ENCODE data around the gene GRK5.
"Not testable (repeated sequence)": the region's sequence is repeated elsewhere in the genome, so short reads cannot be mapped to it uniquely, and the experiment has no call there.

Gene GRK5

GRCh38 chr10:119425881-119426170 is 218.5 kb downstream of the GRK5 start:
- DNase-seq (ENCODE audit: extremely low spot score): no peak
- ChIA-PET CTCF (interaction anchor here (1.0 to 1.1 kb wide), 2 partner anchors 19 to 227 kb away, joined by 3 to 4 read pairs; no protein-coding TSS in a partner anchor), POLR2A (no interaction called here)
- TF ChIP-seq, protein P1, sequence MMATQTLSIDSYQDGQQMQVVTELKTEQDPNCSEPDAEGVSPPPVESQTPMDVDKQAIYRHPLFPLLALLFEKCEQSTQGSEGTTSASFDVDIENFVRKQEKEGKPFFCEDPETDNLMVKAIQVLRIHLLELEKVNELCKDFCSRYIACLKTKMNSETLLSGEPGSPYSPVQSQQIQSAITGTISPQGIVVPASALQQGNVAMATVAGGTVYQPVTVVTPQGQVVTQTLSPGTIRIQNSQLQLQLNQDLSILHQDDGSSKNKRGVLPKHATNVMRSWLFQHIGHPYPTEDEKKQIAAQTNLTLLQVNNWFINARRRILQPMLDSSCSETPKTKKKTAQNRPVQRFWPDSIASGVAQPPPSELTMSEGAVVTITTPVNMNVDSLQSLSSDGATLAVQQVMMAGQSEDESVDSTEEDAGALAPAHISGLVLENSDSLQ (IDR thresholded peaks at IDR 0.05): no peak
- TF ChIP-seq LEF1 (IDR thresholded peaks at IDR 0.05; ENCODE audit: borderline replicate concordance): no peak
- TF ChIP-seq ELF4 (IDR thresholded peaks at IDR 0.05): no peak
- TF ChIP-seq ARNT (IDR thresholded peaks at IDR 0.05): no peak
- TF ChIP-seq L3MBTL2 (conservative IDR thresholded peaks at IDR 0.05): no peak
- TF ChIP-seq NFRKB (IDR thresholded peaks at IDR 0.05): no peak
- TF ChIP-seq ZNF384 (IDR thresholded peaks at IDR 0.05): no peak
- no peak for TF ChIP-seq BHLHE40 (IDR thresholded peaks at IDR 0.05; ENCODE audit: borderline replicate concordance)
- TF ChIP-seq CTBP1 (IDR thresholded peaks at IDR 0.05; ENCODE audit: borderline replicate concordance): no peak
- no peak for TF ChIP-seq FOXM1 (IDR thresholded peaks at IDR 0.05; ENCODE audit: borderline replicate concordance)
- TF ChIP-seq FOXA1 (IDR thresholded peaks at IDR 0.05): no peak
- TF ChIP-seq HDGF (IDR thresholded peaks at IDR 0.05; ENCODE audit: borderline replicate concordance): no peak
- TF ChIP-seq FOXK2 (IDR thresholded peaks at IDR 0.05): no peak

DNA sequence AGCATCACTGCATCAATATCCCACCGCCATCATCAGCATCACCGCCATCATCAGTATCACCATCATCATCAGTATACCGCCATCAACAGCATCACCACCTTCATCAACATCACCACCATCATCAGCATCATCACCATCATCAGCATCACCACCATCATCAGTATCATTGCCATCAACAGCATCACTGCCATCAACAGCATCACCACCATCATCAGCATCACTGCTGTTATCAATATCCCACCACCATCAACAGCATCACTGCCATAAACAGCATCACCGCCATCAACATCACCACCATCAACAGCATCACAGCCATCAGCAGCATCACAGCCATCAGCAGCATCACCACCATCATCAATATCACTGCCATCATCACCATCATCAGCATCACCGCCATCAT is 219.3 kb downstream of the GRK5 start:
- DNase-seq (ENCODE audit: extremely low spot score): no peak
- TF ChIP-seq FOXM1 (IDR thresholded peaks at IDR 0.05; ENCODE audit: borderline replicate concordance) (no peak), FOXK2 (IDR thresholded peaks at IDR 0.05) (no peak), HDGF (IDR thresholded peaks at IDR 0.05; ENCODE audit: borderline replicate concordance) (no peak), ARNT (IDR thresholded peaks at IDR 0.05) (no peak), NFRKB (IDR thresholded peaks at IDR 0.05) (no peak), SUZ12 (IDR thresholded peaks at IDR 0.05) (no peak), ELF4 (IDR thresholded peaks at IDR 0.05) (no peak), BHLHE40 (IDR thresholded peaks at IDR 0.05; ENCODE audit: borderline replicate concordance) (no peak), L3MBTL2 (conservative IDR thresholded peaks at IDR 0.05) (no peak)
- TF ChIP-seq, protein P1 (IDR thresholded peaks at IDR 0.05): no peak
- ChIA-PET POLR2A (no interaction called here), CTCF (no interaction called here)

GRCh38 chr10:119427263-119427864 is 220.0 kb downstream of the GRK5 start:
- no peak for DNase-seq (ENCODE audit: extremely low spot score)
- TF ChIP-seq CTBP1 (IDR thresholded peaks at IDR 0.05; ENCODE audit: borderline replicate concordance): peak; percentile 62; the same call in 1 of the 2 replicates
- TF ChIP-seq SP1 (IDR thresholded peaks at IDR 0.05): no peak
- no peak for TF ChIP-seq TARDBP (IDR thresholded peaks at IDR 0.05)
- POLR2A ChIA-PET: no interaction called here
- CTCF ChIA-PET: no interaction called here

DNA sequence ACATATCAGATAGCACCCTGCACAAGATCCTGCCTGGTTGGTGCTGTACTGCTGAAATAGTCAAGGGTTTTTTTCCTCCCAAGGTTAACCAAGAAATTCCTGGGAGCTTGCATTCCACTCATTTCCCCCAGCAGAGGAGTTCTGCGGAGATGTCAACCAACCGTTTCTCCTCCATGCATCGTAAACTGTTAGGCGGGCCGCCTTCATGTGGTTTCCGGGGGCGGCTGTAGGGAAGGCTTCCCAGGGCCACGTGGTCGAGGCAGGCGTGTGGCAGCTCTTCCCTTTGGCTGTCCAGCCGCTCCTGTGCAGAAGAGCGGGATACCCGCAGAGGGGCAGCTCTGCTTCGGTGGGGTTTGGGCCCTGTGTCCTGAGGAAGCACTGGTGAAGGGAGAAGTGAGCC is 221.4 kb downstream of the GRK5 start:
- TF ChIP-seq SP1 (IDR thresholded peaks at IDR 0.05) (no peak), LEF1 (IDR thresholded peaks at IDR 0.05; ENCODE audit: borderline replicate concordance) (no peak), BHLHE40 (IDR thresholded peaks at IDR 0.05; ENCODE audit: borderline replicate concordance) (no peak), ARNT (IDR thresholded peaks at IDR 0.05) (no peak), ZNF384 (IDR thresholded peaks at IDR 0.05) (no peak)
- ChIA-PET CTCF (interaction anchor here (0.9 to 1.2 kb wide), 2 partner anchors 229 to 240 kb away, joined by 3 read pairs; no protein-coding TSS in a partner anchor), POLR2A (no interaction called here)
- no peak for DNase-seq (ENCODE audit: extremely low spot score)

DNA sequence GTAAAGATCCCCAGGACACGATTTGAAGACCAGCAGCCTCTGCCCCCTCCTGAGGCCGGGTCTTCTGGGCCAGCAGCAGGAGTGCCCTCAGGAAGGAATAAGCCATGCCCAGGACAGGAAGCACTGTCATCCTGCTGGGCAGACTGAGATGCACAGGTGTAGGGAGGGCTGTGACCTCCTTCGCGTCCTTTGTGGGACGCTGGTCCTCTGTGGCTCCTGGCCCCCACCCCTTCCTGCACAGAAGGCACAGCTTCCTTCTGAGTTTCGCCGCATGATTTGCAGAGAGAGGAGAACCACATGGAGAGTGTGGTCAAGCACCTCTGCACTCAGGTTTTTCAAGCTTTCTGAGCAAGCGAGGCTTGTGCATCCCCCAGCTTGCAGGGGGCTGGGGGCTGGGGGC is 222.4 kb downstream of the GRK5 start:
- CTCF ChIA-PET: interaction anchor here (0.6 to 1.2 kb wide), 2 partner anchors 230 to 249 kb away, joined by 3 read pairs; no protein-coding TSS in a partner anchor

DNA sequence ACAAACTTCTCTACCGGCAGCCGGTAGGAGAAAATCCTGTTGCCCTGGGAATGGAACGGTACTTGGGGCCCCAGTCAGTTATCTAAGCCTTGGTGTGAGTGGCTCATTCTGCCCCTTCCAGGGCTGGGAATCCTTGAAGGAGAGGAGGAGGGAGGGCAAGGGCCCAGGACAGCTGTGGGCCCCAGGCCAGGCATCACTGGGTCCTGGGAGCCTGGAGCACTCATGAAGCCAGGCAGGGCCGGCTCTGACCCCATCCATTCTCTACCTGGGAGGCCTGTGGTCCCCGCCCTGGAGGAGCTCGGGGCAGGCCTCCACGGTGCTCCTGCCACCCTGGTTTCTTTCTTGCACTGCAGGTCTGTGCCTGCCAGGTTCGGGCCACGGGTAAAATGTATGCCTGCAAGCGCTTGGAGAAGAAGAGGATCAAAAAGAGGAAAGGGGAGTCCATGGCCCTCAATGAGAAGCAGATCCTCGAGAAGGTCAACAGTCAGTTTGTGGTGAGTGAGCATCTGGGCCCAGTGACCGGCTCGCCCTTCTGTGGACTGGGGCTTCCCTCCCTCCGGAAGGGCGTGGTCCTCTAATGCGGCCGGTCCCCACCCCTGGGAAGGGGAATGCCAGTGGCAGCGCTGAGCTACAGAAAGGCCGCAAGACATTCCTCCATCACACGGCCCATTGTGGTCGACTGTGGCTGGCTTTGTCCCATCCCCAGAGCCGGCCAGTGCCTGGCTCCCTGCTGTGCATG is 223.8 kb downstream of the GRK5 start:
- POLR2A ChIA-PET: no interaction called here
- no peak for TF ChIP-seq SP1 (IDR thresholded peaks at IDR 0.05)
- no peak for TF ChIP-seq HDGF (IDR thresholded peaks at IDR 0.05; ENCODE audit: borderline replicate concordance)
- no peak for TF ChIP-seq ZNF384 (IDR thresholded peaks at IDR 0.05)
- no peak for TF ChIP-seq L3MBTL2 (conservative IDR thresholded peaks at IDR 0.05)
- CTCF ChIA-PET: interaction anchor here (0.6 kb wide), 1 partner anchor 136 kb away, joined by 3 read pairs; no protein-coding TSS in a partner anchor
- no peak for DNase-seq (ENCODE audit: extremely low spot score)

More for the DNA sequence above, 222.4 kb downstream of the GRK5 start:
- TF ChIP-seq CTBP1 (IDR thresholded peaks at IDR 0.05; ENCODE audit: borderline replicate concordance) (no peak), HDGF (IDR thresholded peaks at IDR 0.05; ENCODE audit: borderline replicate concordance) (no peak), ARNT (IDR thresholded peaks at IDR 0.05) (no peak), ZNF384 (IDR thresholded peaks at IDR 0.05) (no peak), FOXA1 (IDR thresholded peaks at IDR 0.05) (no peak), LEF1 (IDR thresholded peaks at IDR 0.05; ENCODE audit: borderline replicate concordance) (no peak), FOXK2 (IDR thresholded peaks at IDR 0.05) (no peak), TARDBP (IDR thresholded peaks at IDR 0.05) (no peak)
- TF ChIP-seq, protein P1 (IDR thresholded peaks at IDR 0.05): no peak
- POLR2A ChIA-PET: no interaction called here
- no peak for DNase-seq (ENCODE audit: extremely low spot score)

DNA sequence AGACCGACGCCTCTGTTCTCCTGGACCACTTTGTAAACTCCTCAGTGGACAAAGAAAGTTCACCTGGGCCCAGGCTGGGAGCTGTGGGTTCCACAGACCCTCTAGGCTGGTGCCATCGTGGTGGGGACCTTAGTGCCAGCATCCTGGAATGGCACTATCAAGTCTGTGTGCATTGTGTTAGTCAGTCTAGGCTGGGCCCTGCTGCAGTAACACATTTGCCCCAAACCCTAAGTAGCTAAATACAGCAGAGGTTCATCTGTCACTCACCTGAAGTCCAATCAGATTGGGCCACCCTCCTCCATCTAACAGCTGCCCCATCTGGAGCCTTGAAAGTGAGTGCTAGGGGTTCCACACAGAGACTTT is 224.4 kb downstream of the GRK5 start:
- ChIA-PET CTCF (interaction anchor here (0.6 kb wide), 1 partner anchor 137 kb away, joined by 3 read pairs; no protein-coding TSS in a partner anchor), POLR2A (no interaction called here)
- TF ChIP-seq FOXK2 (IDR thresholded peaks at IDR 0.05): no peak
- no peak for TF ChIP-seq ARNT (IDR thresholded peaks at IDR 0.05)
- TF ChIP-seq NFRKB (IDR thresholded peaks at IDR 0.05): no peak
- no peak for TF ChIP-seq BHLHE40 (IDR thresholded peaks at IDR 0.05; ENCODE audit: borderline replicate concordance)
- no peak for TF ChIP-seq TARDBP (IDR thresholded peaks at IDR 0.05)
- no peak for DNase-seq (ENCODE audit: extremely low spot score)

DNA sequence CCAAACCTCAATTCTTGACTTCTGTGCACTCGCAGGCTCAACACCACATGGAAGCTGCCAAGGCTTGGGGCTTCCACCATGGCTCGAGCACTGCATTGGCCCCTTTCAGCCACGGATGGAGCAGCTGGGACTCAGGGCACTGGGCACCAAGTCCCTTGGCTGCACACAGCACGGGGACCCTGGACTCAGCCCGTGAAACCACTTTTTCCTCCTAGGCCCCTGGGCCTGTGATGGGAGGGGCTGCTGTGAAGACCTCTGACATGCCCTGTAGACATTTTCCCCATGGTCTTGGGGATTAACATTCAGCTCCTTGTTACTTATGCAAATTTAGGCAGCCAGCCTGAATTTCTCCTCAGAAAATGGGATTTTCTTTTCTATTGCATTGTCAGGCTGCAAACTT is 227.6 kb downstream of the GRK5 start:
- CTCF ChIA-PET; DNase-seq (ENCODE audit: extremely low spot score); POLR2A ChIA-PET: not testable (repeated sequence)

Measured in HEK293T (cell line).